IMR-90 (cell line): ENCODE results near the gene OR1S1.

Source experiments
- BHLHE40 ChIP-seq: fragments of 150-350 bp; IDR thresholded peaks from 2 replicates; pipeline ENCODE4 v1.6.1; 2016; ENCODE audit warnings: mild to moderate bottlenecking, low read depth, low read length
- CTCF ChIP-seq: conservative IDR thresholded peaks from 2 replicates; pipeline ENCODE4 v1.5.1; 2012; ENCODE audit warnings: mild to moderate bottlenecking, low read depth, low read length, improper control_type of control experiment
- ELK1 ChIP-seq: fragments of 150-350 bp; IDR thresholded peaks from 2 replicates; pipeline ENCODE4 v1.6.1; 2016; ENCODE audit warnings: low read depth, mild to moderate bottlenecking, low read length, moderate library complexity, borderline replicate concordance

- no peak for TF ChIP-seq ELK1
- TF ChIP-seq CTCF, result no peak
- no peak for TF ChIP-seq BHLHE40
These were observed 4.0 kb downstream of the OR1S1 start for GRCh38 chr11:58216476-58216875.
